ENCODE data around the gene COL28A1. TPM values are rescaled to one million over a fixed set of nuclear protein-coding genes. Genes with fewer than 3 reads are reported as not detected.

COL28A1 gene
- total RNA-seq, 1 experiment from 2014 or later, result 1.3 TPM

GRCh38 chr7:7433811-7434210, 101.9 kb downstream of the COL28A1 start:
- Mint-ChIP-seq H3K27me3 (ENCODE audit: unreplicated experiment) (no peaks in the 10 kb centered on the region), H3K36me3 (ENCODE audit: insufficient read depth, unreplicated experiment) (no peaks in the 10 kb centered on the region), H3K4me1 (ENCODE audit: low read depth, unreplicated experiment) (peaks cover 3% of the 10 kb centered on the region), H3K4me3 (ENCODE audit: low read depth, unreplicated experiment) (no peak overlapping the region), H3K27ac (ENCODE audit: unreplicated experiment) (no peak overlapping the region), H3K9me3 (ENCODE audit: low read depth, unreplicated experiment) (no peaks in the 10 kb centered on the region)
- intact Hi-C loops (cut with micrococcal nuclease; ENCODE audit: unreplicated experiment), result no loop called here
- CTCF ChIA-PET, result interaction anchor here (0.7 to 1.8 kb wide), 5 partner anchors 17 to 663 kb away, joined by 4 to 8 read pairs (median 6); no protein-coding TSS in a partner anchor
- TF ChIP-seq CTCF (IDR thresholded peaks at IDR 0.05; ENCODE audit: unreplicated experiment), result no peak
- DNase-seq, result no peak
- no TSS peak for BruUV-seq (replicated peaks)

- Mint-ChIP-seq H3K9me3 (ENCODE audit: low read depth, unreplicated experiment) (no peaks in the 10 kb centered on the region), H3K27ac (ENCODE audit: unreplicated experiment) (no peak overlapping the region), H3K27me3 (ENCODE audit: unreplicated experiment) (no peaks in the 10 kb centered on the region), H3K4me1 (ENCODE audit: low read depth, unreplicated experiment) (no peaks in the 10 kb centered on the region), H3K4me3 (ENCODE audit: low read depth, unreplicated experiment) (no peak overlapping the region), H3K36me3 (ENCODE audit: insufficient read depth, unreplicated experiment) (no peaks in the 10 kb centered on the region)
- no TSS peak for BruUV-seq (replicated peaks)
- DNase-seq, result no peak
- CTCF ChIA-PET, result interaction anchor here (1.2 to 1.8 kb wide), 2 partner anchors 16 to 334 kb away, joined by 4 to 6 read pairs; no protein-coding TSS in a partner anchor
- intact Hi-C loops (cut with micrococcal nuclease; ENCODE audit: unreplicated experiment), result no loop called here
- TF ChIP-seq CTCF (IDR thresholded peaks at IDR 0.05; ENCODE audit: unreplicated experiment), result no peak
These were observed 102.7 kb downstream of the COL28A1 start for GRCh38 chr7:7432979-7433378.

- CTCF ChIA-PET, result interaction anchor here (1.1 kb wide), 2 partner anchors 10 to 15 kb away, joined by 4 to 6 read pairs; no protein-coding TSS in a partner anchor
- H3K9me3 Mint-ChIP-seq (ENCODE audit: low read depth, unreplicated experiment), result no peaks in the 10 kb centered on the region
- DNase-seq, result no peak
- TF ChIP-seq CTCF (IDR thresholded peaks at IDR 0.05; ENCODE audit: unreplicated experiment), result no peak
- intact Hi-C loops (cut with micrococcal nuclease; ENCODE audit: unreplicated experiment), result loop anchor here (5.0 kb wide), 2 partner anchors 333 to 788 kb away; no protein-coding TSS in a partner anchor
- H3K4me3 Mint-ChIP-seq (ENCODE audit: low read depth, unreplicated experiment), result no peak overlapping the region
- no peaks in the 10 kb centered on the region for H3K27me3 Mint-ChIP-seq (ENCODE audit: unreplicated experiment)
- BruUV-seq (replicated peaks), result no TSS peak
- H3K36me3 Mint-ChIP-seq (ENCODE audit: insufficient read depth, unreplicated experiment), result no peaks in the 10 kb centered on the region
- no peak overlapping the region for H3K27ac Mint-ChIP-seq (ENCODE audit: unreplicated experiment)
- peaks cover 8% of the 10 kb centered on the region for H3K4me1 Mint-ChIP-seq (ENCODE audit: low read depth, unreplicated experiment)
These were observed 106.9 kb downstream of the COL28A1 start for GRCh38 chr7:7428806-7429205.

- H3K4me1 Mint-ChIP-seq (ENCODE audit: low read depth, unreplicated experiment), result peaks cover 8% of the 10 kb centered on the region
- no peaks in the 10 kb centered on the region for H3K9me3 Mint-ChIP-seq (ENCODE audit: low read depth, unreplicated experiment)
- no peak for TF ChIP-seq CTCF (IDR thresholded peaks at IDR 0.05; ENCODE audit: unreplicated experiment)
- H3K4me3 Mint-ChIP-seq (ENCODE audit: low read depth, unreplicated experiment), result no peak overlapping the region
- no peaks in the 10 kb centered on the region for H3K27me3 Mint-ChIP-seq (ENCODE audit: unreplicated experiment)
- BruUV-seq (replicated peaks), result no TSS peak
- CTCF ChIA-PET, result no interaction called here
- no peak for DNase-seq
- intact Hi-C loops (cut with micrococcal nuclease; ENCODE audit: unreplicated experiment), result loop anchor here (5.0 kb wide), 2 partner anchors 335 to 790 kb away; no protein-coding TSS in a partner anchor
- no peaks in the 10 kb centered on the region for H3K36me3 Mint-ChIP-seq (ENCODE audit: insufficient read depth, unreplicated experiment)
- no peak overlapping the region for H3K27ac Mint-ChIP-seq (ENCODE audit: unreplicated experiment)
These were observed 108.3 kb downstream of the COL28A1 start for GRCh38 chr7:7427363-7427762.
